LNCAP (cell line): ENCODE data around the gene CES3.

ENCODE experiments used
- CTCF ChIP-seq: fragments of 450-650 bp; IDR thresholded peaks from 2 replicates; pipeline ENCODE4 v1.5.1; 2017; ENCODE audit warnings: mild to moderate bottlenecking

The CES3 gene

GRCh38 chr16:66945939-66946338 is 15.1 kb upstream of the CES3 start:
- no peak for TF ChIP-seq CTCF

DNA sequence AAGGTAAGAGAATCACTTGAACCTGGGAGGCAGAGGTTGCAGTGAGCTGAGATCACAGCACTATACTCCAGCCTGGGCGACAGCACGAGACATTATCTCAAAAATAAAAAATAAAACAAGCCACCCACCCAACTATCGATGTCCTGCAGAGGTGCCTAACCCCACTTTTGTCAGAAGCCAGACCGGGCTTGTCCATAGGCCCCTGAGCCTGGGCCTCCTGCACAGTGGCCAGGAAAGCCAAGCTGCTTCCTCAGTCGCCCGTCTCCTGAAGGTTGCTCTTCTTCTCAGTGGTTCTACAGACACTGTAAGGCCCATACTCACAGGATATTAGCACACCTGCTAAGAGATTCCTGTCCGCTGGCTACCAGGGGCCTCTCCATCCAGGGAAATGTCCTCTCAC is 14.5 kb upstream of the CES3 start:
- no peak for TF ChIP-seq CTCF

- TF ChIP-seq CTCF: no peak
Measured at GRCh38 chr16:66946974-66947301, 14.1 kb upstream of the CES3 start.

DNA sequence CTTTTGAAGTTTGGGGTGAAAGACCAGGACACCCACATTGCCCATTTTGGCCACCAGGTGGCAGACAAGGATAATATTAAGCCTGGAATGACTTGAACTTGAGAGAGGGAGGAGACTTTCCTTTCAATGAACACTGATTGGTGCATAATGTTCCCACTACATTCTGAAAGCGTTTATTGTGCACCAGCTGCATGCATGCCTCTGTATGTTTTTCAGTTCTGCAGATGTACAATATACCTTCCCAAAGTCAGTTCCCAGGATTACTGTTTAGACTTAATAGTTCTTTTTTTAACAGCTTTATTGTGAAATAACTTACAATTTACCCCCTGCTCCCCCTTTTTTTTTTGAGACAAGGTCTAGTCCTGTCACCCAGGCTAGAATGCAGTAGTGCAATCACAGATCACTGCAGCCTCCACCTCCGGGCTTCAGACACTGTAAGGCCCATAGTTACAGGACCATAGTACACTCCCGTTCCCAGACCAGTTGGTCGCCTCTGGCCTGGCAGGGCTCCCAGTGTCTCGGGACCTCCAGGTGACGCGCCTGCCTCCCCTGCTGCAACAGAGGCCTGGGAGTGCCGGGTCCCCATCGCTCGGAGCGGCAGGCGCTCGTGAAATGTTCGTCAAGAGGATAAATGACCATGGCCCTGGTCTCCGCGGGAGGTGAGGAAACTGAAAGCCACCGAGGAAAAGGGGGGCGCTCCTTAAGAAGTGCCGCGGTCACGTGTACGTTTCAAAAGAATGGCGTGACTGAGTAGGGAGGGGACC is 13.6 kb upstream of the CES3 start:
- peak; percentile 90 for TF ChIP-seq CTCF

DNA sequence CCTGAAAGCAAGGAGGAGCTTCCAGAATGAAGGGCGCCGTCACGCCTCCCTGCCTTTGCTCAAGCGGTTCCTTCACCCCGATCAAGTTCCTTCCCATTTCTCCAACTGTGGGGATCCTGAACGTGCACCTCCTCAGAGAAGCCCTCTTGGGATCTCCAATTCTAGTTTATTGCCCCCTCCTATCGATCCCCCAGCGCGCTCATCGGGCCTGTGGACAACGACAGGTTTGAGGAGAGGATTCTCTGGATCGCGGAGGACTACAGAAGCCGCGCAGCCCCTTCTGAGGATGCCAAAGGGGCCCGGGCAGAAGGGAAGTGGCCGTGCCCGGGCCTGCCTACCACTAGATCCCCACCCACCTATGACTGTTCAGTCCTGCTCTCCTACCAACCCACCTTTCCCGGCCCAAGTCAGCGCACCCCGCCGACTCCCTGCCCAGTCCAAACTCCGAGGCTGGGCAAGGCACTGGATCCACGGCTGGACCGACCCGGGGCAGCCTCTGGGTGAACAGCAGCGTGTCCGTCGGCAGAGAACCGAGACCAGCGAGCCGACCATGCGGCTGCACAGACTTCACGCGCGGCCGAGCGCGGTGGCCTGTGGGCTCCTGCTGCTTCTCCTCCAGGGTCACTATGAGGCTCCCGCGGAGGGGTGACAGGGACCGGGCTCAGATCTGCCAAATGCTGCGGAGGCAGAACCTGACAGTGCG is 12.8 kb upstream of the CES3 start:
- TF ChIP-seq CTCF: no peak

- no peak for TF ChIP-seq CTCF
Measured at GRCh38 chr16:66948837-66949225, 12.2 kb upstream of the CES3 start.

DNA sequence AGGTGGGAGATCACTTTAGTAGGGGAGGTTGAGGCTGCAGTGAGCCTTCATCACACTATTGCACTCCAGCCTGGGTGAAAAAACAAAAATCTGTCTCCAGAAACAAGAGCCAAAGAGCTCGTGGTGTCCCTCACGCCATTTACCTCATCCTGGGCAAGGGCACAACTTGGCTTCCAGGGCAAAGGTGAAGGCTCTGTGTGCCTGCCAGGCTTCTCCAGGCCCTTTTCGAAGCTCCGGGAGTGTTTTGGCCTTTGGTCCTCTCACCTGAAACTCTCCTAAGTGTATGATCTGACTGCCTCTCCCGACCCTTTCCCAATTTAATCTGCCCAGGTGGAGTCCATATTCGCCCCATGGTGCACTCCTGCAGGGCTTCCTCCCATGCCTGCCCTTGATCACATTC is 11.6 kb upstream of the CES3 start:
- TF ChIP-seq CTCF: no peak
